Uterus (tissue), 2 donors: ENCODE measurements around the gene CENATAC.

Experiments
- POLR2A ChIP-seq, 2 donors: fragments of 450-650 bp; IDR thresholded peaks; one replicate each; pipeline ENCODE4 v1.6.1; 2016; ENCODE audit warnings: antibody characterized with exemption in 2 of 2, mild to moderate bottlenecking in 1 of 2, moderate library complexity in 1 of 2
- TF ChIP-seq, protein P1 (sequence below), 4 experiments: fragments of 200-600 bp in 2 of 4; fragments of 450-650 bp in 2 of 4; sonication (generic) in 2 of 4; IDR thresholded peaks; one replicate each; pipeline ENCODE4 v1.5.1; 2016 to 2019; ENCODE audit warnings: antibody characterized with exemption in 4 of 4, mild to moderate bottlenecking in 2 of 4, moderate library complexity in 1 of 4

GRCh38 chr11:119029340-119030028 is 31.5 kb downstream of the CENATAC start:
- TF ChIP-seq POLR2A (IDR thresholded peaks at IDR 0.05): no peak
- TF ChIP-seq, protein P1, sequence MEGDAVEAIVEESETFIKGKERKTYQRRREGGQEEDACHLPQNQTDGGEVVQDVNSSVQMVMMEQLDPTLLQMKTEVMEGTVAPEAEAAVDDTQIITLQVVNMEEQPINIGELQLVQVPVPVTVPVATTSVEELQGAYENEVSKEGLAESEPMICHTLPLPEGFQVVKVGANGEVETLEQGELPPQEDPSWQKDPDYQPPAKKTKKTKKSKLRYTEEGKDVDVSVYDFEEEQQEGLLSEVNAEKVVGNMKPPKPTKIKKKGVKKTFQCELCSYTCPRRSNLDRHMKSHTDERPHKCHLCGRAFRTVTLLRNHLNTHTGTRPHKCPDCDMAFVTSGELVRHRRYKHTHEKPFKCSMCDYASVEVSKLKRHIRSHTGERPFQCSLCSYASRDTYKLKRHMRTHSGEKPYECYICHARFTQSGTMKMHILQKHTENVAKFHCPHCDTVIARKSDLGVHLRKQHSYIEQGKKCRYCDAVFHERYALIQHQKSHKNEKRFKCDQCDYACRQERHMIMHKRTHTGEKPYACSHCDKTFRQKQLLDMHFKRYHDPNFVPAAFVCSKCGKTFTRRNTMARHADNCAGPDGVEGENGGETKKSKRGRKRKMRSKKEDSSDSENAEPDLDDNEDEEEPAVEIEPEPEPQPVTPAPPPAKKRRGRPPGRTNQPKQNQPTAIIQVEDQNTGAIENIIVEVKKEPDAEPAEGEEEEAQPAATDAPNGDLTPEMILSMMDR (IDR thresholded peaks at IDR 0.05): no peak
